HUES48 (cell line): ENCODE measurements around the gene SP5.

Source experiments
- H3K27ac ChIP-seq: one replicate; pipeline ENCODE4 v1.7.0; 2013; ENCODE audit warnings: low read depth, low read length, inconsistent platforms
- H3K27me3 ChIP-seq: 2 replicates; pipeline ENCODE4 v1.6.1; 2013; ENCODE audit warnings: mild to moderate bottlenecking, low read length; ENCODE audit not compliant: control insufficient read depth, insufficient read depth
- H3K36me3 ChIP-seq: 2 replicates; pipeline ENCODE4 v1.6.1; 2013; ENCODE audit warnings: low read length; ENCODE audit not compliant: control insufficient read depth, insufficient read depth
- H3K4me1 ChIP-seq: 2 replicates; pipeline ENCODE4 v1.6.1; 2013; ENCODE audit warnings: mild to moderate bottlenecking, low read length; ENCODE audit not compliant: control insufficient read depth, insufficient read depth
- H3K4me3 ChIP-seq: 2 replicates; pipeline ENCODE4 v1.5.1; 2013; ENCODE audit warnings: mild to moderate bottlenecking, low read depth, low read length
- H3K9ac ChIP-seq: 2 replicates; pipeline ENCODE4 v1.6.1; 2013; ENCODE audit warnings: mild to moderate bottlenecking, low read depth, low read length, moderate library complexity
- H3K9me3 ChIP-seq: 2 replicates; pipeline ENCODE4 v1.6.1; 2013; ENCODE audit warnings: low read length; ENCODE audit not compliant: control insufficient read depth, insufficient read depth

Gene SP5

GRCh38 chr2:170711774-170712652 lies 3.1 kb upstream of the SP5 start:
- H3K9me3 ChIP-seq, result no peaks in the 10 kb centered on the region
- H3K27ac ChIP-seq, result peak overlapping the region; percentile 64
- no peak overlapping the region for H3K9ac ChIP-seq
- H3K27me3 ChIP-seq, result peaks cover 100% of the 10 kb centered on the region
- H3K4me3 ChIP-seq, result peak overlapping the region; percentile 17; the same call in 1 of the 2 replicates
- peaks cover 49% of the 10 kb centered on the region for H3K4me1 ChIP-seq
- no peaks in the 10 kb centered on the region for H3K36me3 ChIP-seq

- no peak overlapping the region for H3K9ac ChIP-seq
- peak overlapping the region; percentile 56; the same call in 1 of the 2 replicates for H3K4me3 ChIP-seq
- peaks cover 46% of the 10 kb centered on the region for H3K4me1 ChIP-seq
- H3K36me3 ChIP-seq, result no peaks in the 10 kb centered on the region
- peak overlapping the region; percentile 62 for H3K27ac ChIP-seq
- peaks cover 100% of the 10 kb centered on the region for H3K27me3 ChIP-seq
- H3K9me3 ChIP-seq, result no peaks in the 10 kb centered on the region
These were observed 2.2 kb upstream of the SP5 start for GRCh38 chr2:170712653-170713542.

GRCh38 chr2:170713543-170714380 lies 1.4 kb upstream of the SP5 start:
- Histone ChIP-seq H3K4me1 (peaks cover 43% of the 10 kb centered on the region), H3K36me3 (no peaks in the 10 kb centered on the region), H3K4me3 (peak overlapping the region; percentile 56; the same call in 1 of the 2 replicates), H3K9ac (no peak overlapping the region), H3K27ac (peak overlapping the region; percentile 63), H3K9me3 (no peaks in the 10 kb centered on the region), H3K27me3 (peaks cover 100% of the 10 kb centered on the region)

GRCh38 chr2:170714381-170715061 lies 616 bp upstream of the SP5 start:
- no peaks in the 10 kb centered on the region for H3K9me3 ChIP-seq
- H3K9ac ChIP-seq, result no peak overlapping the region
- no peaks in the 10 kb centered on the region for H3K36me3 ChIP-seq
- H3K27me3 ChIP-seq, result peaks cover 100% of the 10 kb centered on the region
- peak overlapping the region; percentile 63 for H3K27ac ChIP-seq
- H3K4me1 ChIP-seq, result peaks cover 43% of the 10 kb centered on the region
- peak overlapping the region; percentile 56; the same call in 1 of the 2 replicates for H3K4me3 ChIP-seq

- peak overlapping the region; percentile 56; the same call in 1 of the 2 replicates for H3K4me3 ChIP-seq
- H3K4me1 ChIP-seq, result peaks cover 34% of the 10 kb centered on the region
- H3K27ac ChIP-seq, result peak overlapping the region; percentile 87
- peaks cover 98% of the 10 kb centered on the region for H3K27me3 ChIP-seq
- H3K9me3 ChIP-seq, result no peaks in the 10 kb centered on the region
- H3K9ac ChIP-seq, result no peak overlapping the region
- H3K36me3 ChIP-seq, result no peaks in the 10 kb centered on the region
These were observed 1.0 kb downstream of the SP5 start for GRCh38 chr2:170715932-170716777.

GRCh38 chr2:170716851-170717598 lies 1.9 kb downstream of the SP5 start:
- Histone ChIP-seq H3K9ac (no peak overlapping the region), H3K36me3 (no peaks in the 10 kb centered on the region), H3K27me3 (peaks cover 98% of the 10 kb centered on the region), H3K4me1 (peaks cover 28% of the 10 kb centered on the region), H3K4me3 (peak overlapping the region; percentile 28; the same call in 1 of the 2 replicates), H3K9me3 (no peaks in the 10 kb centered on the region), H3K27ac (peak overlapping the region; percentile 62)

GRCh38 chr2:170717599-170717963 lies 2.4 kb downstream of the SP5 start:
- no peak overlapping the region for H3K9ac ChIP-seq
- H3K36me3 ChIP-seq, result no peaks in the 10 kb centered on the region
- peaks cover 92% of the 10 kb centered on the region for H3K27me3 ChIP-seq
- peak overlapping the region; percentile 62 for H3K27ac ChIP-seq
- no peaks in the 10 kb centered on the region for H3K9me3 ChIP-seq
- peaks cover 23% of the 10 kb centered on the region for H3K4me1 ChIP-seq
- H3K4me3 ChIP-seq, result peak overlapping the region; percentile 28; the same call in 1 of the 2 replicates

- Histone ChIP-seq H3K4me3 (peak overlapping the region; percentile 28; the same call in 1 of the 2 replicates), H3K36me3 (no peaks in the 10 kb centered on the region), H3K9ac (no peak overlapping the region), H3K27ac (peak overlapping the region; percentile 57), H3K27me3 (peaks cover 87% of the 10 kb centered on the region), H3K9me3 (no peaks in the 10 kb centered on the region), H3K4me1 (peaks cover 19% of the 10 kb centered on the region)
These were observed 3.0 kb downstream of the SP5 start for GRCh38 chr2:170717991-170718589.

- Histone ChIP-seq H3K27ac (no peak overlapping the region), H3K4me1 (peaks cover 7% of the 10 kb centered on the region; the same call in 1 of the 2 replicates), H3K27me3 (peaks cover 70% of the 10 kb centered on the region), H3K4me3 (no peak overlapping the region), H3K36me3 (no peaks in the 10 kb centered on the region), H3K9ac (no peak overlapping the region), H3K9me3 (no peaks in the 10 kb centered on the region)
These were observed 4.7 kb downstream of the SP5 start for GRCh38 chr2:170719810-170720209.
